Measurements from ENCODE around the gene DACT3.

DACT3 gene

DNA sequence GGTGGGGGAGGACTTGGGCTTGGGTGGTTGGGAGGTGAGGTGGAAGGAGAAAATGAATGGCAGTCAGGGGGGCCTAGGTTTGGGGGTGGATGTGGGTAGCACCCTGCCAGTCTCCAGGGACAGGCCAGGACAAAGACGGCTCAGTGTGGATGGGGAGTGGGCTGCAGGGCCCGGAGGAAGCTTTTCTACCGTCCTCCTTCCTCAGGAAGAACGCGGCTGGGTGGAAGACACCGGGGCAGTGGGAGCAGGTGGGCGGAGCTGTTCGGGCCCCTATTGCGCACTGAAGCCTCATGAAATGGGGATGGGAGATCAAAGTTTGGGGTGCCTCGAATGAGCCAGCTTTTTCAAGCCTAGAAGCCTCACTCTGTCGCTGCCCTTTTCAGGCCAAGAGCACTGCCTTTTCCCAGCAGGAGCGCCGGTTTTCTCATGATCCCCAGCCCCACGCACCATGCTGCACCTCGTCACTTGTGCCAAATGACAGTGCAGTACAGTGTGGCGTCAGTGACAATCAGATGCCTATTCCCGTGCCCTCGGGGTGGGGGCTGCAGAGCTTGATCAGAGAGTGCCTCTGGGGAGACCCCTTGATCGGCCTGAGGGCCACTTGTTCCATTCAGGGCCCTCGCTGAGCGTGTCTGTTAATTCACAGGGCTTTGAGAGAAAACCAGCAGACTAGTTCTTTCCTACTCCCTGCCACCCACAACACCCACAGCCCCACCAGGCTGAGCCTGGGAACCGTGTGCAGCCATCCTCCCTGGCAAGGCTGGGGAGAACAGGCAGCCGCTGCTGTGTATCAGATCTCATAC is 58.4 kb downstream of the DACT3 start:
- H3K27ac ChIP-seq = peak overlapping the region; percentile 96
- TF ChIP-seq ZFX (IDR thresholded peaks at IDR 0.05; ENCODE audit: borderline replicate concordance) = no peak
- no peak for TF ChIP-seq CTCF (IDR thresholded peaks at IDR 0.05)

DNA sequence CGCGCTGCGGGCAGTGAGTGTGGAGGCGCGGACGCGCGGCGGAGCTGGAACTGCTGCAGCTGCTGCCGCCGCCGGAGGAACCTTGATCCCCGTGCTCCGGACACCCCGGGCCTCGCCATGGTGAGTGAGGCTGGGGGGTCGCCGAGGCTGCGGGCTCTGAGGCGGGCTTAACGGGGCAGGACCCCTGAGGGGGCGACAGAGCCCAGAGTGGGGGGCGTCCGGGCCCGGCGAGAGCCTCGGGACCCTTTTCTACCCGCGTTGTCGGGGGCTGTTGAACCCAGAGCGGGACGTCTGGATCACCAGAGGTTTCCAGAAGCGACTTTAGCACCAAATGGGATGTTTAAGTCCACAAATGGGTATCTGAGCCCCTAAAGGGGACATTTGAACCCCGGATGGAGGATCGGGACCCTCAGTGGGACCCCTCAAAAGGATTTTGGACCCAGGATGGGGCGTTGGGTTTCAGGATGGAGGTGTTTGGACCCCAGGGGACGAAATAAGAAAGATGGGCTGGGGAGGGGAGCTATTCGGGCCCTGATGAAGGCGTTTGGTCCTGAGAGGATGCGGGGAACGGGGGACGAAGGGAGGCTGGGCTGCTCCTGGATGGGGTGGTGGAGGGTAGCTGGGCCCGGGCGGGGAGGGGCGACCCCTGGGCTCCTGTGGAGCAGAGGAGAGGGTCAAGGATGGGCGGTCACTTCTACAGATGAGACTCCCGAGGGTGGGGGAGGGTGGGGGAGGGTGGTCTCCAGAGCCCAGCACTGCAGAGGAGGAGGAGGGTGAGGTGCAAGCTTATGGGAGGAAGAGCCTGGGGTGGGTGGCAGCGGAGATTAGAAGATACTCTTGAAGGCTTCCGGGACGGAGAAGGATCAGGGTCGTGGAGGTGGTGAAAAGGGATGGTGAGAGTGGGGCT is 59.4 kb downstream of the DACT3 start, which contains the start of gene CALM3:
CALM3 (plus strand) TSS at position 13 of the 907 bp plus-strand sequence; CDS start at position 118, 105 bp downstream.
- TF ChIP-seq ZFX (IDR thresholded peaks at IDR 0.05; ENCODE audit: borderline replicate concordance) (no peak), CTCF (IDR thresholded peaks at IDR 0.05) (no peak)
- H3K27ac ChIP-seq = peak within 1 kb of the TSS; percentile 96

- no peak for TF ChIP-seq ZFX (IDR thresholded peaks at IDR 0.05; ENCODE audit: borderline replicate concordance)
- no peak for TF ChIP-seq CTCF (IDR thresholded peaks at IDR 0.05)
- peak overlapping the region; percentile 96 for H3K27ac ChIP-seq
Observed at GRCh38 chr19:46600384-46601317, 60.3 kb downstream of the DACT3 start.

GRCh38 chr19:46599716-46600373 is 61.1 kb downstream of the DACT3 start:
- peak overlapping the region; percentile 96 for H3K27ac ChIP-seq
- TF ChIP-seq ZFX (IDR thresholded peaks at IDR 0.05; ENCODE audit: borderline replicate concordance) = no peak
- TF ChIP-seq CTCF (IDR thresholded peaks at IDR 0.05) = no peak

GRCh38 chr19:46598372-46598917 is 62.5 kb downstream of the DACT3 start:
- TF ChIP-seq ZFX (IDR thresholded peaks at IDR 0.05; ENCODE audit: borderline replicate concordance) (no peak), CTCF (IDR thresholded peaks at IDR 0.05) (no peak)

More at GRCh38 chr19:46598372-46598917, 62.5 kb downstream of the DACT3 start:
- no peak overlapping the region for H3K27ac ChIP-seq
